Caki2 (cell line): ENCODE data around the gene ZNF516. TPM values are rescaled to one million over a fixed set of nuclear protein-coding genes. Genes with fewer than 3 reads are reported as not detected.

Experiments
- DNase-seq: peaks from one replicate; pipeline ENCODE4 v3.0.0-alpha.2; 2015; ENCODE audit warnings: low read depth
- in situ Hi-C: cut with HindIII; loops from 2 replicates; pipeline ENCODE4 v1.10.0; 2016; ENCODE audit warnings: low sequenced_read_pairs, low pct_unique_long_range_greater_than_20kb, mixed read lengths
- total RNA-seq: library from RNA; depleted of rRNA; stranded (reverse); fragments of >200 nt; shearing (Covaris generic); gene quantifications from 2 replicates; pipeline ENCODE4 v1.2.3, GENCODE V29; 2014; ENCODE audit warnings: low replicate concordance

ZNF516 gene
- total RNA-seq, 1 experiment from 2014 or later: 6.1 TPM

- in situ Hi-C loops: no loop called here
- DNase-seq: no peak
Observed at GRCh38 chr18:76370201-76370600, 124.8 kb downstream of the ZNF516 start.

DNA sequence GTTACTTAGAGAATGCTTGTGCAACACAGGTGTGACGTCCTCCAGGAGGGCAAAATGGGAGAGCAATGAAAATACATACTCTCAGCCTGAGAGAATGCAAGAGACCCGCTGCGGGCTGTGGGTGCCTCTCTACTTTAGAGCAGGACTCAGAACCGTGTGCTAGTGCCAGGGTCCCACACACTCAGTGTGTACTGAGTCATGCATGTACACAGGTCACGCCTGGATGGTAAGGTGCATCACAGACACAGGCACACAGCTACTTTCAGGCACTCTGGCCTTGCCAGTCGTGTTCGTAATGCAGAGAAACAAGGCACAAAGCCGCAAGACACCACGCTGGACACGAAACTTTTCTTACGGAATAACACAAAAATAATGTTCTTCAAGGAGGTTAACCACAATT, 125.3 kb downstream of the ZNF516 start:
- in situ Hi-C loops: no loop called here
- no peak for DNase-seq

DNA sequence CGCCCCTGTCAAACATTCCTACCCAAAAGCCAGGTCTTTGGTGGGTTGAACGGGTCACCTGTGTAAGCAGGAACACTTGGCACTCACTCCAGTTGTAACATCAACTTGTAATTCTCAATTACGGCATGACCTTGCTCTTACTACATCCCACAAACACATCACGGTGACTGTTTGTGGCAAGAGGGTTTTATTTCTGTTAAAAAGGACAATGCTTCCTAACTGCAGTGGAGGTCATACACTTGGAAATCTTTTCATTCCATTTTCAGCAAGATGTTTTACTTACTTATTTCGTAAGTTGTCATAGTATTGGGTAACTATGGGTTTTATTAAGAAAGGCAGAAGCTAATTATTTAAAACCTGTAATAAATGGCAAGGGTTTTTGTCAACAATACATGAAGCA, 126.1 kb downstream of the ZNF516 start:
- in situ Hi-C loops: no loop called here

GRCh38 chr18:76368271-76368670, 126.8 kb downstream of the ZNF516 start:
- DNase-seq: no peak
- in situ Hi-C loops: no loop called here

More for the DNA sequence above, 126.1 kb downstream of the ZNF516 start:
- DNase-seq: no peak

GRCh38 chr18:76367168-76368125, 127.6 kb downstream of the ZNF516 start:
- in situ Hi-C loops: no loop called here
- no peak for DNase-seq

DNA sequence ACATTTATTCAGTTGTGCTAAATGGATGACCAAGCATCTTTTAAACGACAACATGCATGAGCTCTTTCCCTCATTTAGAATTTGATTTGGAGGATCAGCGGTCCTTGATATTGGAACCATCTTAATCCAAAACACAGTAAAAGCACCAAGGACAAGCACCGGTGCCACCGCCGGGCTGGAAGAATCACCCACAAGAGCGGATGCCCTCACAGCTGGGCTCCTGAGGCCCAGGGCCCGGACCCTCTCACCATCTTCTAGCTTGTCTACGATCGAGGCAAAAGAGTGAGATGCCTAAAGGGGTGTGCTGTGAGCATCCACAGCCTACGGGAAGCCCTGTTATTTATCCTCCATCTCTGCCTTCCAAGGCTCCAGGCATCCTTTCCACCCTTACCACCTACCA, 129.5 kb downstream of the ZNF516 start:
- in situ Hi-C loops: no loop called here
- no peak for DNase-seq

DNA sequence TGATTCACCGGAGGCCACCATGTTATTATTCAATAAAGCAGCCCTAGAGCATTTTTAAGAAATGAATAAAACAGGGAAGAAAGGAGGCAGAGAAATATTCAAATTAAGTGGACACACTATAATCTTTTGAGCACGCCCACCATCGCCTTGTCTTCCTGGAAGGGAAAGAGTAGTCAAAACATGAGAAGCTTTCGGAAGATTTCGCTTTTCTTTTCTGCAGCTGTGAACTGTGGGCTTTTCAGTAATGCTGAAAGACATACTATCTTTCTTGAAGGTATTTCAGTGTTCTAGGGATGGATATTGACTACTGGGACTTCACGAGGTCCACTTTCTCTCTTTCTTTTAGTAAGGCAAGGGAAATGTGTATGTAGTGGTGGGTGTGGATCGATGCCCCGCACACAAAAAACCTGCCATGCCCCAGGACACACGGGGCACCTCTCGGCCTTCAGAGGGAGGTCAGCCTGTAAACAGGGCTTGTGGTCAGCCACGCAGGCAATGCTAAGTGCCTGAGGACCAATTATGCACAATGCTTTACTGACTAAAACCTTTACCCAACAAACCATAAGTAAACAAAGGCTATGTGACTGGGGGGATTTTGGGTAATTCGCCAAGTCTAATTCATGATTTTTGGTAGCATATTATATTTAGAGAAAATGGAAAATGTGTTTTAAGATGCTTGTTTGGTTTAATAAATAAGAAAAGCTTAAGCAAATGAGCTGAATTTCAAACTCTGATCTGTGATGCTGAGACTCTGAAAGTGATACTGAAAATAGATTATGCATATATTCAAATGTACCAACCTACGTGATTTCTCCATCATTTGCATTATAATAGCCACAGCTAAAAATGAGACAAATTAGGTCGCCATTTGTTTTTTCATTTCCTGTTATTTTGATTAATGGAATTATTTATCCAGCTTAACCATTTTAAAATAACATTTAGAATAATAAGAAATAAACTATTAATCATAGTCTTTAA, 130.5 kb downstream of the ZNF516 start:
- in situ Hi-C loops: no loop called here
- DNase-seq: no peak

DNA sequence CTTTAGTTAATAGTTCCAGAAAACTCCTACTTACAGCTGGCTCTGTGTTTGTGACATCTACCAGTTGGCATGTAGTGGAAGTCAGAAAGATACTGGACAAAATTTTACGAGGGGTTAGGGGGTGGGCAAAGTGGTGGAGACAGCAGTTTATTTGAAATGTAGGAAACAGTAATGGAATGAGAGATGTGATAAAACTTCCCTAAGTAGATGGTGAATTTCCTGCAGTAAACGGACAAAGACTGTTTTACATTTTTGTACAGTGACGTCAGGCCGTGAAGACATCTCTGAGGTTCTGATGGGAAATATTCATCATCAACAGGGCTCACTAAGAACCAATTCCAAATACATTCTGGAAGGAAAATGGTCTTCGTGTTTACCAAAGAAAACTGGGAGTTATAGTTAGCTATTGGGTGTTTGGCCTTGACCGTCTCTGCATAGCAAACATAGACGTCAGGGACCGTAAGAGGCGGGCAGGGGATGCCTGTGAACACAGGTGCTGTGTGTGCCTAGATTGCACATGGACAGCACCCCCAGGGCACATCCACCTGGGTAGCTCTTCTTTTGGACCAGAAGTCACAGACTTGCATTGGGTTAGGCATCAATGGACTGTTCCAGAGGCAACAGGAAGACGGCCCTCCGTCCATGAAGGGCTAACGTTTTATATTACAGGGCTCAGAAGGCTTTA, 131.5 kb downstream of the ZNF516 start:
- in situ Hi-C loops: no loop called here
- no peak for DNase-seq

DNA sequence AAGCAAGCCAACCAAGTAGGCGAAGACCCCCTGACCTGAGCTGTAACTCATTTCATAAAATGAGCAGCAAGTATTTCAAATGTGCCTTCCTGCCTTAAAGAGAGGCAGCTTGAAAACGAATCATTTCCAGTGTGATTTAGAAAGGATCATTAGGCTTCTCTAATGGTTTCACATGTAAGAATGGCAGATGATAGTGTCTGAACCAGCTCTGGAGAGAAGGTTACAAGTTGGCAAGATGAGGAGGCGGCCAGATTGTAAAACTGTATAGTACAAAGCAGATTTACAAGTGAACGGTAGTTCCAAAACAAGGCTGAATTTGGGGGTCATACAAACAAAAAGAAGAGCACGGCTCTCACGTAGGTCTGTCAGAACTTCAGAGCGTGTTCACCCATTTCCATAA, 132.4 kb downstream of the ZNF516 start:
- no peak for DNase-seq
- in situ Hi-C loops: no loop called here

DNA sequence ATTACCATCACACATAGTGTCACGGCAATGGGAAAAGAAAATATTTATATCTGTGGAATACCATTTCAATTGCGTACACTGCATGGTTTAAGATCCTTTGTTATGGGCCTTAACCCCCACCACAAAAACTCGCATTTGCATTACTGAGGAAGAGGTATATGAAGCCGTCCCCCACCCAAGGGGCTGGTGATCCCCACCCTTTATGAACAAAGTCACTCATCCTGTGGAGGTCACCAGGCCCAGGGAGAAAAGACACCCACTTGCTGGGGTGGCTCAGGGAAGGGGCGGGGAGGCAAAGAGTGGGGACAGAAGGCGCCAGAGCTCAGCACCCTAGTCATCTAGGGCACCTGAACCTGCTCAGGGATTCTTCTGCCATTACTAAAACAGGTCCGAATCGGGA, 133.8 kb downstream of the ZNF516 start:
- in situ Hi-C loops: no loop called here
- DNase-seq: no peak

- no peak for DNase-seq
Observed at GRCh38 chr18:76359909-76360308, 135.1 kb downstream of the ZNF516 start.

GRCh38 chr18:76358774-76359173, 136.3 kb downstream of the ZNF516 start:
- no peak for DNase-seq
- in situ Hi-C loops: no loop called here

More at GRCh38 chr18:76359909-76360308, 135.1 kb downstream of the ZNF516 start:
- in situ Hi-C loops: no loop called here

GRCh38 chr18:76357585-76358260, 137.3 kb downstream of the ZNF516 start:
- in situ Hi-C loops: no loop called here
- no peak for DNase-seq

DNA sequence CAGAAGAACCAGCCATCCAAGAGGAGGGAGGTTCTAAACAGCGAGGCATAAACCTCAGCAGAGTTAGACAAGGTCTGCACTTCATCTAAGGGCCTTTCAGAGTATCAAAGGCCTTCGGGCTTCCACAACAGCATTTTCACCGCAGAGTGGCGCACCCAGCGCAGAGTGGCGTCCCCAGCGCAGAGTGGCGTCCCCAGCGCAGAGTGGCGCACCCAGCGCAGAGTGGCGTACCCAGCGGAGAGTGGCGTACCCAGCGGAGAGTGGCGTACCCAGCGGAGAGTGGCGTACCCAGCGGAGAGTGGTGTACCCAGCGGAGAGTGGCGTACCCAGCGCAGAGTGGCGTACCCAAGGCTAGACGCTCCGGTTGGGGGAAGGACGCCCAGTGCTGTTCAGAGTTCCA, 137.9 kb downstream of the ZNF516 start:
- in situ Hi-C loops: no loop called here

GRCh38 chr18:76356666-76357065, 138.4 kb downstream of the ZNF516 start:
- DNase-seq: no peak
- in situ Hi-C loops: no loop called here

More for the DNA sequence above, 137.9 kb downstream of the ZNF516 start:
- DNase-seq: no peak

GRCh38 chr18:76354348-76354747, 140.7 kb downstream of the ZNF516 start:
- in situ Hi-C loops: no loop called here
- no peak for DNase-seq

DNA sequence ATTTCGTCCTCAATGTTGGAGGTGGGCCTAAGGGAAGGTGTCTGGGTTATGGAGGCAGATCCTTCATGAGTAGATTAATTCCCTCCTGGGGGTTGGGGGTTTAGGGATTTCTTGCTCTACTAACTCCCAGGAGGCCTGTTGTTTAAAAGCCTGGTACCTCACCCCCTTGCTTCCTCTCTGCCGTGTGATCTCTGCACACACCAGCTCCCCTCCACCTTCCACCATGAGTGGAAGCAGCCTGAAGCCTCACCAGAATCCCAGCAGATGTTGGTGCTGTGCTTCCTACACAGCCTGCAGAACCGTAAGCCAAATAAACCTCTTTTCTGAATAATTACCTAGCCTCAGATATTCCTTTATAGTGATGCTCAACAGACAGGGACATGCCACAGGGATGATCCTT, 141.5 kb downstream of the ZNF516 start:
- no peak for DNase-seq
- in situ Hi-C loops: no loop called here

DNA sequence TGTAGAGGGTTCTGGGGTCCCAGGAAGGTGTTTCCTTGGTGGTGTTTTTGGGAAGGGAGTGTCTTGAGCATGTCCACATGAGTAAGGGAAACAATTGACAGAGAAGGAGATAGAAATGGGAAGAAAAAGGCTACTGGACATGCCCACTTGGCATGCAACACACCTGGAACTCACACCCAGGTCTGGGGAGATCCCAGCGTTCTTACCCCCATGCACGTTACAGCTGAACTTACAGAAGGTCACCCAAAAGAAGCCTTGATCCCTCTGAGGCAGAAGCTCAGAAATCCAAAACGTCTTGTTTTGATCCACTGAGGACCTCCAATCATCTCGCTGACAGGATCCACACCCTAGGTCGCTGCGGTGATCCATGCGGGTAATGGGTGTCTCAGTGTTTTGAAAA, 142.0 kb downstream of the ZNF516 start:
- in situ Hi-C loops: no loop called here
- no peak for DNase-seq
